ENCODE data around the gene SHD.

- TF ChIP-seq POLR2A (IDR thresholded peaks at IDR 0.05): no peak
- TF ChIP-seq, protein P1, sequence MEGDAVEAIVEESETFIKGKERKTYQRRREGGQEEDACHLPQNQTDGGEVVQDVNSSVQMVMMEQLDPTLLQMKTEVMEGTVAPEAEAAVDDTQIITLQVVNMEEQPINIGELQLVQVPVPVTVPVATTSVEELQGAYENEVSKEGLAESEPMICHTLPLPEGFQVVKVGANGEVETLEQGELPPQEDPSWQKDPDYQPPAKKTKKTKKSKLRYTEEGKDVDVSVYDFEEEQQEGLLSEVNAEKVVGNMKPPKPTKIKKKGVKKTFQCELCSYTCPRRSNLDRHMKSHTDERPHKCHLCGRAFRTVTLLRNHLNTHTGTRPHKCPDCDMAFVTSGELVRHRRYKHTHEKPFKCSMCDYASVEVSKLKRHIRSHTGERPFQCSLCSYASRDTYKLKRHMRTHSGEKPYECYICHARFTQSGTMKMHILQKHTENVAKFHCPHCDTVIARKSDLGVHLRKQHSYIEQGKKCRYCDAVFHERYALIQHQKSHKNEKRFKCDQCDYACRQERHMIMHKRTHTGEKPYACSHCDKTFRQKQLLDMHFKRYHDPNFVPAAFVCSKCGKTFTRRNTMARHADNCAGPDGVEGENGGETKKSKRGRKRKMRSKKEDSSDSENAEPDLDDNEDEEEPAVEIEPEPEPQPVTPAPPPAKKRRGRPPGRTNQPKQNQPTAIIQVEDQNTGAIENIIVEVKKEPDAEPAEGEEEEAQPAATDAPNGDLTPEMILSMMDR (IDR thresholded peaks at IDR 0.05): no peak
Observed at GRCh38 chr19:4302243-4302640, 23.2 kb downstream of the SHD start, which contains the start of gene TMIGD2.
